ENCODE results near the gene DNMT3A. TPM values are rescaled to one million over a fixed set of nuclear protein-coding genes. Genes with fewer than 3 reads are reported as not detected.

Gene DNMT3A
- total RNA-seq, 1 experiment from 2014 or later, result 35.7 TPM

DNA sequence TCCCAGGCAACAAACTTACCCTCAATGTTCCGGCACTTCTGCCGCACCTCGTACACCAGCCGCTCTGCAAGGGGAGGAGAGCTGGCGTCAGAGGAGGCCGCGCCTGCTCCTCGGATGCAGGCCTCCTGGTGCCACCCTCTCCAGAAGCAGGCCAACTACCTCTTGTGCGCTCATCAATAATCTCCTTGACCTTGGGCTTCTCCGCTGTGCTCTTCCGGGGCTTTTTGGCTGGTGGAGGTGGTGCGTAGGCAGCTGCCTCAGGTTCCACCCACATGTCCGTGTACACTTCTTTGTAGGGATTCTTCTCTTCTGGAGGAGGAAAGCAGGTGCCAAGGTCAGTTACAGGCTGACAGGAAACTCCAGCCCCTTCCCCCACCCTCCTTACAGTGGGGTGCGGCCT is 95.7 kb downstream of the DNMT3A start:
- intact Hi-C loops (cut with micrococcal nuclease; ENCODE audit: unreplicated experiment), result no loop called here
- H3K27ac Mint-ChIP-seq (ENCODE audit: unreplicated experiment), result no peak overlapping the region
- H3K27me3 Mint-ChIP-seq (ENCODE audit: unreplicated experiment), result no peaks in the 10 kb centered on the region
- no TSS peak for BruUV-seq (replicated peaks)
- no peaks in the 10 kb centered on the region for H3K9me3 Mint-ChIP-seq (ENCODE audit: low read depth, unreplicated experiment)
- H3K36me3 Mint-ChIP-seq (ENCODE audit: insufficient read depth, unreplicated experiment), result peaks cover 24% of the 10 kb centered on the region
- TF ChIP-seq, protein P1, sequence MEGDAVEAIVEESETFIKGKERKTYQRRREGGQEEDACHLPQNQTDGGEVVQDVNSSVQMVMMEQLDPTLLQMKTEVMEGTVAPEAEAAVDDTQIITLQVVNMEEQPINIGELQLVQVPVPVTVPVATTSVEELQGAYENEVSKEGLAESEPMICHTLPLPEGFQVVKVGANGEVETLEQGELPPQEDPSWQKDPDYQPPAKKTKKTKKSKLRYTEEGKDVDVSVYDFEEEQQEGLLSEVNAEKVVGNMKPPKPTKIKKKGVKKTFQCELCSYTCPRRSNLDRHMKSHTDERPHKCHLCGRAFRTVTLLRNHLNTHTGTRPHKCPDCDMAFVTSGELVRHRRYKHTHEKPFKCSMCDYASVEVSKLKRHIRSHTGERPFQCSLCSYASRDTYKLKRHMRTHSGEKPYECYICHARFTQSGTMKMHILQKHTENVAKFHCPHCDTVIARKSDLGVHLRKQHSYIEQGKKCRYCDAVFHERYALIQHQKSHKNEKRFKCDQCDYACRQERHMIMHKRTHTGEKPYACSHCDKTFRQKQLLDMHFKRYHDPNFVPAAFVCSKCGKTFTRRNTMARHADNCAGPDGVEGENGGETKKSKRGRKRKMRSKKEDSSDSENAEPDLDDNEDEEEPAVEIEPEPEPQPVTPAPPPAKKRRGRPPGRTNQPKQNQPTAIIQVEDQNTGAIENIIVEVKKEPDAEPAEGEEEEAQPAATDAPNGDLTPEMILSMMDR (IDR thresholded peaks at IDR 0.05; ENCODE audit: unreplicated experiment), result no peak
- DNase-seq, result no peak
- H3K4me1 Mint-ChIP-seq (ENCODE audit: low read depth, unreplicated experiment), result peaks cover 9% of the 10 kb centered on the region
- no peak overlapping the region for H3K4me3 Mint-ChIP-seq (ENCODE audit: low read depth, unreplicated experiment)
- CTCF ChIA-PET, result no interaction called here

DNA sequence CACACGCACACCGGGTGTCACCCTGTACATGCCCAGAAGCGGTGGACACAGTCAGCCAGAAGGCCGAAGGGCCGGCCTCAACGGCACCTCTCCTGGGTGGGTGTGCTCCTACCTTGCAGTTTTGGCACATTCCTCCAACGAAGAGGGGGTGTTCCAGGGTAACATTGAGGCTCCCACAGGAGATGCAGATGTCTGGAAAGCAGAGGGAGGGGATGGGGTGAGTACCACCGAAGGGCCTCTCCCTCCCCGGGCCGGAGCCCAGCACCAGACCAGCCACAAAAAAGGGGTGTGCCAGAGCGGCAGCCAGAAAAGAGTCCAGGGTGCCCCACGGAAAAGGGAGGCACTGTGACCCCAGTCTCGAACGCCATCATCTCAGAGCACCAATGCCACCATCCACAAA is 96.6 kb downstream of the DNMT3A start:
- Mint-ChIP-seq H3K27me3 (ENCODE audit: unreplicated experiment) (no peaks in the 10 kb centered on the region), H3K4me1 (ENCODE audit: low read depth, unreplicated experiment) (peaks cover 9% of the 10 kb centered on the region), H3K27ac (ENCODE audit: unreplicated experiment) (no peak overlapping the region), H3K9me3 (ENCODE audit: low read depth, unreplicated experiment) (no peaks in the 10 kb centered on the region), H3K36me3 (ENCODE audit: insufficient read depth, unreplicated experiment) (peaks cover 19% of the 10 kb centered on the region), H3K4me3 (ENCODE audit: low read depth, unreplicated experiment) (no peak overlapping the region)
- BruUV-seq (replicated peaks), result no TSS peak
- TF ChIP-seq, protein P1 (IDR thresholded peaks at IDR 0.05; ENCODE audit: unreplicated experiment), result no peak
- CTCF ChIA-PET, result no interaction called here
- DNase-seq, result no peak
- intact Hi-C loops (cut with micrococcal nuclease; ENCODE audit: unreplicated experiment), result no loop called here

DNA sequence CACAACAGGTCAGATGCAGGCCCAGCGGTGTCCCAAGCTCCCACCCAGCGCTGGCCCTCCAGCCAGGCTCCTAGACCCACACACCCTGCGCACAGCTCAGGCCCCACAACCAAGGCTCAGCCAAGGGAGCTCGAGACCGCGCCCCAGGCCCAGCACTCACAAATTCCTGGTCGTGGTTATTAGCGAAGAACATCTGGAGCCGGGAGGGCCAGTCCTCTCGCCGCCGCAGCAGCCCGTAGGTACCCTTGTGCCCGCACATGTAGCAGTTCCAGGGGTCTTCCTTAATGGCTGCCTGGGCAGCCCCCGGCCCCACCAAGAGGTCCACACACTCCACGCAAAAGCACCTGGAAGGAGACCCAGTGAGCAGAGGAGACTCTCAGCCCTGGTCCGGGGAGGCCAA is 97.7 kb downstream of the DNMT3A start:
- no peak overlapping the region for H3K27ac Mint-ChIP-seq (ENCODE audit: unreplicated experiment)
- no peak for DNase-seq
- H3K4me3 Mint-ChIP-seq (ENCODE audit: low read depth, unreplicated experiment), result no peak overlapping the region
- CTCF ChIA-PET, result no interaction called here
- TF ChIP-seq, protein P1 (IDR thresholded peaks at IDR 0.05; ENCODE audit: unreplicated experiment), result no peak
- no peaks in the 10 kb centered on the region for H3K4me1 Mint-ChIP-seq (ENCODE audit: low read depth, unreplicated experiment)
- intact Hi-C loops (cut with micrococcal nuclease; ENCODE audit: unreplicated experiment), result no loop called here
- H3K36me3 Mint-ChIP-seq (ENCODE audit: insufficient read depth, unreplicated experiment), result peaks cover 20% of the 10 kb centered on the region
- no TSS peak for BruUV-seq (replicated peaks)
- H3K27me3 Mint-ChIP-seq (ENCODE audit: unreplicated experiment), result no peaks in the 10 kb centered on the region
- H3K9me3 Mint-ChIP-seq (ENCODE audit: low read depth, unreplicated experiment), result no peaks in the 10 kb centered on the region

DNA sequence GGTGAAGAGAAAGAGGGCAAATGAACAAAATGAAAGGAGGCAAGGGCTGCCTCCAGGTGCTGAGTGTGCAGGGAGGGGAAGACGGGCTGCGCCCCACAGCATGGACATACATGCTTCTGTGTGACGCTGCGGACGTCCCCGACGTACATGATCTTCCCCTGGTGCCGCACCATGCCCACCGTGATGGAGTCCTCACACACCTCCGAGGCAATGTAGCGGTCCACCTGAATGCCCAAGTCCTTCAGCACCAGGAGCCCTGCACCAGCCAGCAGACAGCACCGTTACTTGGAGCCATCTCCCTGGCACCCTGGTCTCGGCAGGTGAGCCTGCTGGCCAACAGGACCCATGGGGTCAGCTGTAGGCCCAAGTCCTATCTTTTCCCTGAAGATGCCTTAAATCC is 100.3 kb downstream of the DNMT3A start:
- no peak overlapping the region for H3K4me3 Mint-ChIP-seq (ENCODE audit: low read depth, unreplicated experiment)
- TF ChIP-seq, protein P1 (IDR thresholded peaks at IDR 0.05; ENCODE audit: unreplicated experiment), result no peak
- no peak for DNase-seq
- H3K4me1 Mint-ChIP-seq (ENCODE audit: low read depth, unreplicated experiment), result no peaks in the 10 kb centered on the region
- intact Hi-C loops (cut with micrococcal nuclease; ENCODE audit: unreplicated experiment), result no loop called here
- no peaks in the 10 kb centered on the region for H3K9me3 Mint-ChIP-seq (ENCODE audit: low read depth, unreplicated experiment)
- H3K27me3 Mint-ChIP-seq (ENCODE audit: unreplicated experiment), result no peaks in the 10 kb centered on the region
- CTCF ChIA-PET, result no interaction called here
- no peak overlapping the region for H3K27ac Mint-ChIP-seq (ENCODE audit: unreplicated experiment)
- H3K36me3 Mint-ChIP-seq (ENCODE audit: insufficient read depth, unreplicated experiment), result peaks cover 23% of the 10 kb centered on the region
- BruUV-seq (replicated peaks), result no TSS peak

DNA sequence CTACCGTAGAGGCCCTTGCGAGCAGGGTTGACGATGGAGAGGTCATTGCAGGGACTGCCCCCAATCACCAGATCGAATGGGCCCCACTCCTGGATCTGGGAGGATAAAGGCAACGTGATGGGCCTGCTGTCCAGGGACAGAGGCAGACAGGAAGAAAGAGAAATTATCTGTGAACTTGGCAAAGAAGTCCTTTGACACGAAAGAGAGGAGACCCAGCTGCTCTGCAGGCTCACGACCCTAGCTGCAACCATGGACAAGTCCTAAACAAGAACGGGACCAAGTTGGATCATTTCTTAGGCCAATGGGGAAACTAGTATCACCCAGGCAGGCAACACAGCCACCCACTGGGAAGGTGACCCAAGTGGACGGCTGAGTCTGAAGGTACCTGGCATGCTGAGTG is 101.1 kb downstream of the DNMT3A start:
- H3K27ac Mint-ChIP-seq (ENCODE audit: unreplicated experiment), result no peak overlapping the region
- intact Hi-C loops (cut with micrococcal nuclease; ENCODE audit: unreplicated experiment), result no loop called here
- H3K27me3 Mint-ChIP-seq (ENCODE audit: unreplicated experiment), result no peaks in the 10 kb centered on the region
- no peak for DNase-seq
- TF ChIP-seq, protein P1 (IDR thresholded peaks at IDR 0.05; ENCODE audit: unreplicated experiment), result no peak
- H3K4me3 Mint-ChIP-seq (ENCODE audit: low read depth, unreplicated experiment), result no peak overlapping the region
- no TSS peak for BruUV-seq (replicated peaks)
- no peaks in the 10 kb centered on the region for H3K4me1 Mint-ChIP-seq (ENCODE audit: low read depth, unreplicated experiment)
- CTCF ChIA-PET, result no interaction called here
- no peaks in the 10 kb centered on the region for H3K9me3 Mint-ChIP-seq (ENCODE audit: low read depth, unreplicated experiment)
- H3K36me3 Mint-ChIP-seq (ENCODE audit: insufficient read depth, unreplicated experiment), result peaks cover 28% of the 10 kb centered on the region

Data from Calu3 (cell line).